Caco-2 (cell line): ENCODE data around the gene TMEM250. TPM values are rescaled to one million over a fixed set of nuclear protein-coding genes. Genes with fewer than 3 reads are reported as not detected.

Experiments
- BruUV-seq: library from RNA; stranded (reverse); fragments of 400-500 nt; replicated peaks from 2 replicates; lab custom pipeline; 2021; lab: Mats Ljungman, UMichigan
- CTCF ChIA-PET: fragments of 300-600 bp; sonication (Branson Sonifier 250); formaldehyde crosslinking; loops from one replicate; lab custom pipeline; 2022; ENCODE audit warnings: antibody characterized with exemption; lab: Charles Lee
- POLR2A ChIA-PET: fragments of 300-600 bp; sonication (Branson Sonifier 250); formaldehyde crosslinking; loops from one replicate; lab custom pipeline; 2022; ENCODE audit warnings: antibody characterized with exemption; lab: Charles Lee
- DNase-seq, 2 experiments: peaks; one replicate each; pipeline versions ENCODE4 v3.0.0 to v3.0.0-alpha.2; 2020 to 2022
- H3K27me3 ChIP-seq: replicated peaks from 2 replicates; pipeline ENCODE4 v1.6.0; 2011; ENCODE audit warnings: low read length; ENCODE audit not compliant: control insufficient read depth, insufficient read depth
- H3K36me3 ChIP-seq: 2 replicates; pipeline ENCODE4 v1.5.1; 2011; ENCODE audit warnings: low read length; ENCODE audit not compliant: control insufficient read depth, insufficient read depth
- H3K4me1 ChIP-seq: fragments of 250-450 bp; sonication (Bioruptor Pico); 2 replicates; pipeline ENCODE4 v1.5.1; 2020; ENCODE audit warnings: mild to moderate bottlenecking
- H3K4me3 ChIP-seq: 2 replicates; pipeline ENCODE4 v1.5.1; 2011; ENCODE audit warnings: low read depth, mild to moderate bottlenecking, control low read depth, low read length
- H3K9me3 ChIP-seq: fragments of 250-450 bp; sonication (Bioruptor Pico); 2 replicates; pipeline ENCODE4 v1.5.1; 2020; ENCODE audit warnings: mild to moderate bottlenecking, moderate library complexity
- H3K27ac Mint-ChIP-seq: one replicate; pipeline ENCODE4 v1.8.0; 2022; ENCODE audit warnings: mixed read lengths; ENCODE audit not compliant: unreplicated experiment
- H3K27me3 Mint-ChIP-seq: one replicate; pipeline ENCODE4 v1.8.0; 2022; ENCODE audit warnings: mixed read lengths; ENCODE audit not compliant: insufficient read depth, unreplicated experiment
- H3K36me3 Mint-ChIP-seq: one replicate; pipeline ENCODE4 v1.8.0; 2022; ENCODE audit warnings: mild to moderate bottlenecking, mixed read lengths; ENCODE audit not compliant: insufficient read depth, unreplicated experiment
- H3K4me1 Mint-ChIP-seq: one replicate; pipeline ENCODE4 v1.8.0; 2022; ENCODE audit warnings: low read depth, mixed read lengths; ENCODE audit not compliant: unreplicated experiment
- H3K4me3 Mint-ChIP-seq: one replicate; pipeline ENCODE4 v1.8.0; 2022; ENCODE audit warnings: mild to moderate bottlenecking, moderate library complexity, mixed read lengths; ENCODE audit not compliant: unreplicated experiment
- H3K9me3 Mint-ChIP-seq: one replicate; pipeline ENCODE4 v1.8.0; 2022; ENCODE audit warnings: mixed read lengths; ENCODE audit not compliant: unreplicated experiment
- CTCF ChIP-seq, 2 experiments: fragments of 200-600 bp in 1 of 2; IDR thresholded peaks; 1 replicate in 1 of 2; 2 replicates in 1 of 2; pipeline versions ENCODE4 v1.5.1 to v1.8.0; 2011 to 2022; ENCODE audit warnings: antibody characterized with exemption in 1 of 2, control low read depth in 1 of 2, inconsistent platforms in 1 of 2, low read depth in 1 of 2, low read length in 1 of 2, mild to moderate bottlenecking in 1 of 2, moderate library complexity in 1 of 2; ENCODE audit not compliant: insufficient read depth in 1 of 2, severe bottlenecking in 1 of 2, unreplicated experiment in 1 of 2
- intact Hi-C: fragments of 100-400 bp; cut with micrococcal nuclease; formaldehyde crosslinking; loops from one replicate; pipeline ENCODE4 v1.10.0; 2022; ENCODE audit not compliant: unreplicated experiment
- total RNA-seq: library from RNA; stranded (reverse); gene quantifications from 2 replicates; pipeline ENCODE4 v1.2.3, GENCODE V29; 2022

TMEM250 gene
- total RNA-seq, 1 experiment from 2014 or later = 38.2 TPM

DNA sequence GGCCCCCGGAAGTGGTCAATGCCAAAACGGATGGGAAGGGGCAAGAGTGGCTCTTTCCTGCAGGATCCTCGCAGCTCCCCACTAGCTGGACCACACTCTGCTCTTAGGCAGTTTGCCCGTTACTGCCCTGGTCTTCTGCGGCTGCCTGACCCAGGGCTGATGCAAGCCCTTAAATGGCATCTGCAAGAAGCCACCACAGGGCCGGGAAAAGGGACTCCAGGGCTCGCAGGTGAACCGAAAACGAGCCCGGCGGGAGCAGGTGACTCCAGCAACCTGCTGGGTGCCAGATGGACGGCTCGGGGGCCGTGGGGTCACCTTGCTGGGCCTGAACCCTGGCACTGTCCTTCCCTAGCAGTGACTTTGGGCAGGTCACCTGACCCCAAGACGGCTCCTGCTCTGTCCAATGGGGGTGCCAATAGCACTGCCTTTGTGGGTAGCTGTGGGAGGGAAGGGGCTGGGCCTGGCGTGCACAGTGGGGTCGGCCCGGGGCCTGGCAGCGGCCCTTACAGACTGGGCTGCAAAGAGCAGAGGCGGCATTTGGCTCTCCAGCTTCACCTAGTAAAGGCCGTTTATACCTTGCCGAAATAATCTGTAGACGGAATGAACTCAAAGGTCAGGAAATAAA is 1.3 kb downstream of the TMEM250 start:
- no peak for DNase-seq
- no peaks in the 10 kb centered on the region for H3K9me3 ChIP-seq
- H3K4me1 ChIP-seq = peaks cover 20% of the 10 kb centered on the region
- Mint-ChIP-seq H3K36me3 (peaks cover 34% of the 10 kb centered on the region), H3K9me3 (no peaks in the 10 kb centered on the region), H3K4me3 (peak overlapping the region; percentile 78), H3K27me3 (no peaks in the 10 kb centered on the region), H3K4me1 (no peaks in the 10 kb centered on the region), H3K27ac (peak overlapping the region; percentile 35)
- no peak for TF ChIP-seq CTCF (IDR thresholded peaks at IDR 0.05; ENCODE audit: insufficient read depth in 1 of 2, low read depth in 1 of 2, low read length in 1 of 2, severe bottlenecking in 1 of 2, unreplicated experiment in 1 of 2)
- H3K4me3 ChIP-seq = peak overlapping the region; percentile 92
- peaks cover 1% of the 10 kb centered on the region; the same call in 1 of the 2 replicates for H3K36me3 ChIP-seq
- ChIA-PET CTCF (interaction anchor here (0.9 to 1.2 kb wide), 3 partner anchors 22 to 156 kb away, joined by 3 read pairs; partner anchors contain the start of genes NACC2 and UBAC1), POLR2A (interaction anchor here (2.1 kb wide), 1 partner anchor 22 kb away, joined by 6 read pairs; the partner anchor contains the start of gene NACC2)
- H3K27me3 ChIP-seq = no peaks in the 10 kb centered on the region
- no TSS peak for BruUV-seq
- intact Hi-C loops = no loop called here

DNA sequence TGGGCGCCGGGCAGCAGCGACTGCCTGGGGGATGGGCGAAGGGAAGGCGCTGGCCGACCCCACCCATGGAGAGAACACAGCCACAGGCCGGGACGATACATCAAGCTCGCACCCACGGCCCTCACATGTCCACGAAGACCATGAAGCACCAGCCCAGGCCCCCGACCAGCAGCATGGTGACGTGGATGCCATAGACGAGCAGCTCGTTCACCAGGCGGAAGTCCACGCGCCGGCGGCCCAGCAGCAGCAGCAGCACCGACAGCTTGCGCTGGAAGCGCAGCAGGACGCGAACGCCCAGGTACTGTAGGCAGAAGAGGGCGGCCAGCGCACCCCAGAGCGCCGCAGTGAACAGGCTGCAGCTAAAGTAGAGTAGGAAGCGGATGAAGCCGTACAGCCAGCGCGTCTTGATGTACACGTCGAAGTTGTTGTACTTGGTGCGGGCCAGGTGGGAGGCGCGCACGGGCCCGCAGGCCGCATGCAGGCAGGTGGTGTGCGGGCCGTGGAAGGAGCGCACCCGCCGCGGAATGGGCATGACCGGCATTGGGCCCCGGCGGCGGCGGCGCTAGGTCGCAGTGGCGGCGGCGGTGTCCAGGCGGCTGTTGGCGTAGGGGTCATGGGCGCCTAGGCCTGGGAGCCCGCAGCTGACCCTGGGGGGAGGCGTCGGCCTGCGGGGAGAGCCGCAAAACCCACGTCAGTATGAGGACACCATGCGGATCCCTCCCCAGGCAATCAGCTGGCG is 2.1 kb downstream of the TMEM250 start:
- Mint-ChIP-seq H3K4me1 (no peaks in the 10 kb centered on the region), H3K27me3 (no peaks in the 10 kb centered on the region)

More for the DNA sequence above, 2.1 kb downstream of the TMEM250 start:
- Mint-ChIP-seq H3K36me3 (peaks cover 34% of the 10 kb centered on the region), H3K27ac (no peak overlapping the region), H3K4me3 (peak overlapping the region; percentile 78), H3K9me3 (no peaks in the 10 kb centered on the region)
- Histone ChIP-seq H3K4me3 (no peak overlapping the region), H3K36me3 (peaks cover 1% of the 10 kb centered on the region; the same call in 1 of the 2 replicates), H3K4me1 (peaks cover 20% of the 10 kb centered on the region), H3K27me3 (no peaks in the 10 kb centered on the region), H3K9me3 (no peaks in the 10 kb centered on the region)
- intact Hi-C loops = no loop called here
- no TSS peak for BruUV-seq
- DNase-seq = no peak
- no peak for TF ChIP-seq CTCF (IDR thresholded peaks at IDR 0.05; ENCODE audit: insufficient read depth in 1 of 2, low read depth in 1 of 2, low read length in 1 of 2, severe bottlenecking in 1 of 2, unreplicated experiment in 1 of 2)
- ChIA-PET POLR2A (no interaction called here), CTCF (no interaction called here)
